HepG2 (cell line): Measurements from ENCODE around the gene ATP10D. TPM values are rescaled to one million over a fixed set of nuclear protein-coding genes. Genes with fewer than 3 reads are reported as not detected.

Experiments used
- EEA1 ChIP-seq: sonication (generic); formaldehyde crosslinking; IDR thresholded peaks from 2 replicates; pipeline ENCODE4 v1.5.1; 2020; ENCODE audit warnings: mild to moderate bottlenecking, missing genetic modification reagents, borderline replicate concordance
- FOXK1 ChIP-seq: sonication (generic); formaldehyde crosslinking; IDR thresholded peaks from 2 replicates; pipeline ENCODE4 v1.4.0; 2020; ENCODE audit warnings: low read depth, missing genetic modification reagents, borderline replicate concordance
- GFI1 ChIP-seq: sonication (generic); formaldehyde crosslinking; IDR thresholded peaks from 2 replicates; pipeline ENCODE4 v1.5.0; 2020; ENCODE audit warnings: missing genetic modification reagents, mild to moderate bottlenecking, borderline replicate concordance
- IKZF4 ChIP-seq: sonication (generic); formaldehyde crosslinking; IDR thresholded peaks from 2 replicates; pipeline ENCODE4 v1.5.1; 2020; ENCODE audit warnings: borderline replicate concordance, mild to moderate bottlenecking, low read depth, missing genetic modification reagents; ENCODE audit errors: not compliant biosample characterization
- RORA ChIP-seq: sonication (generic); formaldehyde crosslinking; IDR thresholded peaks from 2 replicates; pipeline ENCODE4 v1.5.0; 2020; ENCODE audit warnings: mild to moderate bottlenecking, missing genetic modification reagents, moderate library complexity
- SP4 ChIP-seq: sonication (generic); formaldehyde crosslinking; IDR thresholded peaks from 2 replicates; pipeline ENCODE4 v1.8.1; 2023; ENCODE audit warnings: mild to moderate bottlenecking, missing genetic modification reagents
- SRY ChIP-seq: sonication (generic); formaldehyde crosslinking; IDR thresholded peaks from 2 replicates; pipeline ENCODE4 v1.8.0; 2022; ENCODE audit warnings: mild to moderate bottlenecking, missing genetic modification reagents
- TRIM22 ChIP-seq: fragments of 450-650 bp; IDR thresholded peaks from 2 replicates; pipeline ENCODE4 v1.6.1; 2017
- ZBTB46 ChIP-seq: sonication (generic); formaldehyde crosslinking; IDR thresholded peaks from 2 replicates; pipeline ENCODE4 v1.4.0; 2020; ENCODE audit warnings: mild to moderate bottlenecking, missing genetic modification reagents, borderline replicate concordance
- ZMYM4 ChIP-seq: sonication (generic); formaldehyde crosslinking; IDR thresholded peaks from 2 replicates; pipeline ENCODE4 v1.8.1; 2023; ENCODE audit warnings: mild to moderate bottlenecking, missing genetic modification reagents
- ZNF142 ChIP-seq: sonication (generic); formaldehyde crosslinking; IDR thresholded peaks from 2 replicates; pipeline ENCODE4 v1.4.0; 2020; ENCODE audit warnings: missing genetic modification reagents
- ZNF264 ChIP-seq: sonication (generic); formaldehyde crosslinking; IDR thresholded peaks from 2 replicates; pipeline ENCODE4 v1.4.0; 2020; ENCODE audit warnings: missing genetic modification reagents
- polyA plus RNA-seq, 8 experiments: library from polyadenylated mRNA; depleted of rRNA in 3 of 8; stranded (reverse) in 7 of 8; unstranded in 1 of 8; fragments of >200 nt; fragmentation: Illumina TruSeq in 4 of 8; extraction: Trizol in 4 of 8; gene quantifications; 2 replicates each; pipeline versions ENCODE4 v1.2.1 to v1.2.3, GENCODE V29; 2011 to 2016; ENCODE audit warnings: low read depth in 4 of 8, missing spikeins in 1 of 8, mixed read lengths in 1 of 8; ENCODE audit not compliant: insufficient read depth in 1 of 8
- total RNA-seq, 5 experiments: library from RNA; depleted of rRNA; stranded (reverse); fragments of >200 nt; fragmentation: Illumina TruSeq; extraction: Trizol; gene quantifications; 2 replicates each; pipeline ENCODE4 v1.2.3, GENCODE V29; 2016; ENCODE audit warnings: low read depth in 1 of 5
- TF ChIP-seq, protein P1 (sequence below): sonication (generic); formaldehyde crosslinking; IDR thresholded peaks from 2 replicates; pipeline ENCODE4 v1.5.1; 2020; ENCODE audit warnings: mild to moderate bottlenecking, missing genetic modification reagents, moderate library complexity
- TF ChIP-seq, protein P2 (sequence below), 2 experiments: sonication (generic) in 1 of 2; formaldehyde crosslinking in 1 of 2; IDR thresholded peaks; 2 replicates each; pipeline versions ENCODE4 v1.5.1 to v1.6.1; 2011 to 2020; ENCODE audit warnings: borderline replicate concordance in 1 of 2, low read depth in 1 of 2, low read length in 1 of 2, mild to moderate bottlenecking in 1 of 2, missing genetic modification reagents in 1 of 2, moderate library complexity in 1 of 2

The ATP10D gene
- total and polyA plus RNA-seq, 2 of the 13 experiments (the other 11 are each of a cell fraction or from before 2014, with no cell fraction given) = 2.2 to 9.8 TPM

DNA sequence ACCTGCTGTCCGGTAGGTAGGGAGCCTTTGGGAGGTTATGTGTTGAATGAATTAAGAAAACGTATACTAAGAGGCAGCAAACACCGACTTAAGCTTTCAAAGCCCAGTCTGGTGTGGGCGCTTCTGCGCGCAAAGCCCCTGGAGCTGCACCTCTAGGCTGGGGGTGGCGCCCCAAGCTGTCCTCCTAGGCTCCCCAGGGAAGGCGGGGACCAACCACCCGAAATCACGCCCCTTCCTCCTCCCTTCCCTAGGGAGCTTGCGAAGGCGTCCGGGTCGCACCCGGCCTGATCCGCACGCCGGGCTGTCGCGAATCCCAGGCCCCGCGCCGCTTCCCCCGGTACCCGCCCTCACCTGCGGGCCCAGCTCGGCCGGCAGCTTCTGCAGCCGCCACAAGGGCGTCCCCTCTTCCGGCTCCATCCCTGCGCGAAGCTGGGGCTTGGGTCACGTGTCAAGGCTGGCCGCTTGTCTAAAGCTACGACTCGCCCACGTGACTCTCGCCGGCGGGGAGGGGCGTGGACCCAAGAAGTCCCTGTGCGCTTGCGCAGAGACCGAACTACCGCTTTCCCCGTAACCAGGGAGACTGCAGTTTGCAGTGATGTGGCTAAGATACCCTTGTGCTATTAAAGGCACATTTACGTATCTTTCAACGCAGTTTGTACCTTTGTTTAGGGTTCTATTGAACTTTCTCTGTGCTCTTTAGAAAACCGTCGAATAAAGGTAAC is 21.7 kb upstream of the ATP10D start, which contains the start of gene COMMD8 (continued):
- TF ChIP-seq ZNF142 (CRISPR knock-in tag) (peak; percentile 1; the same call in 1 of the 2 replicates), GFI1 (CRISPR knock-in tag) (peak; percentile 44; the same call in 1 of the 2 replicates), TRIM22 (no peak), SP4 (CRISPR knock-in tag) (no peak), SRY (CRISPR knock-in tag) (peak; percentile 62; the same call in 1 of the 2 replicates), ZBTB46 (CRISPR knock-in tag) (no peak), ZMYM4 (CRISPR knock-in tag) (peak; percentile 99), EEA1 (CRISPR knock-in tag) (peak; percentile 89; the same call in 1 of the 2 replicates), RORA (CRISPR knock-in tag) (no peak), FOXK1 (0 out of 2 replicates have a peak, but pooled peaks have one; percentile 12), ZNF264 (CRISPR knock-in tag) (0 out of 2 replicates have a peak, but pooled peaks have one; percentile 40), IKZF4 (peak; percentile 55)
- TF ChIP-seq, protein P1, sequence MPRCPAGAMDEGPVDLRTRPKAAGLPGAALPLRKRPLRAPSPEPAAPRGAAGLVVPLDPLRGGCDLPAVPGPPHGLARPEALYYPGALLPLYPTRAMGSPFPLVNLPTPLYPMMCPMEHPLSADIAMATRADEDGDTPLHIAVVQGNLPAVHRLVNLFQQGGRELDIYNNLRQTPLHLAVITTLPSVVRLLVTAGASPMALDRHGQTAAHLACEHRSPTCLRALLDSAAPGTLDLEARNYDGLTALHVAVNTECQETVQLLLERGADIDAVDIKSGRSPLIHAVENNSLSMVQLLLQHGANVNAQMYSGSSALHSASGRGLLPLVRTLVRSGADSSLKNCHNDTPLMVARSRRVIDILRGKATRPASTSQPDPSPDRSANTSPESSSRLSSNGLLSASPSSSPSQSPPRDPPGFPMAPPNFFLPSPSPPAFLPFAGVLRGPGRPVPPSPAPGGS (CRISPR knock-in tag) = 0 out of 2 replicates have a peak, but pooled peaks have one; percentile 45
- TF ChIP-seq, protein P2, sequence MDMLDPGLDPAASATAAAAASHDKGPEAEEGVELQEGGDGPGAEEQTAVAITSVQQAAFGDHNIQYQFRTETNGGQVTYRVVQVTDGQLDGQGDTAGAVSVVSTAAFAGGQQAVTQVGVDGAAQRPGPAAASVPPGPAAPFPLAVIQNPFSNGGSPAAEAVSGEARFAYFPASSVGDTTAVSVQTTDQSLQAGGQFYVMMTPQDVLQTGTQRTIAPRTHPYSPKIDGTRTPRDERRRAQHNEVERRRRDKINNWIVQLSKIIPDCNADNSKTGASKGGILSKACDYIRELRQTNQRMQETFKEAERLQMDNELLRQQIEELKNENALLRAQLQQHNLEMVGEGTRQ (IDR thresholded peaks at IDR 0.05; ENCODE audit: low read depth, low read length) = peak; percentile 99
- TF ChIP-seq, protein P2 (CRISPR knock-in tag; IDR thresholded peaks at IDR 0.05; ENCODE audit: borderline replicate concordance) = peak; percentile 99; the same call in 1 of the 2 replicates
